Panc1 (cell line): ENCODE data around the gene CNTN4. TPM values are rescaled to one million over a fixed set of nuclear protein-coding genes. Genes with fewer than 3 reads are reported as not detected.

Experiments
- ATAC-seq: fragments of 200-7000 bp; cut with Tn5 transposase; 2 replicates; pipeline ENCODE4 v1.9.1; 2020; ENCODE audit warnings: mild to moderate bottlenecking, moderate library complexity
- BruUV-seq: library from RNA; stranded (reverse); fragments of 400-500 nt; replicated peaks from 2 replicates; lab custom pipeline; 2021; lab: Mats Ljungman, UMichigan
- CTCF ChIA-PET: fragments of 300-600 bp; sonication (Branson Sonifier 250); formaldehyde crosslinking; loops from one replicate; lab custom pipeline; 2022; ENCODE audit warnings: antibody characterized with exemption; lab: Charles Lee
- POLR2A ChIA-PET: fragments of 300-600 bp; sonication (Branson Sonifier 250); formaldehyde crosslinking; loops from one replicate; lab custom pipeline; 2022; ENCODE audit warnings: antibody characterized with exemption; lab: Charles Lee
- DNase-seq: peaks from one replicate; pipeline ENCODE4 v3.0.0-alpha.2; 2010; ENCODE audit warnings: low read depth, low spot score
- H3K27ac ChIP-seq: 2 replicates; pipeline ENCODE4 v1.5.1; 2011; ENCODE audit warnings: mild to moderate bottlenecking, low read length, inconsistent platforms
- H3K27me3 ChIP-seq: fragments of 200-500 bp; sonication (Bioruptor generic); 2 replicates; pipeline ENCODE4 v1.6.0; 2014; ENCODE audit warnings: low read length, inconsistent platforms; ENCODE audit not compliant: control insufficient read depth, insufficient read depth
- H3K36me3 ChIP-seq: fragments of 200-500 bp; sonication (Bioruptor generic); 2 replicates; pipeline ENCODE4 v1.5.1; 2014; ENCODE audit warnings: inconsistent platforms, mild to moderate bottlenecking, low read length, moderate library complexity; ENCODE audit not compliant: control insufficient read depth, insufficient read depth
- H3K4me1 ChIP-seq: 2 replicates; pipeline ENCODE4 v1.5.1; 2011; ENCODE audit warnings: inconsistent platforms, mild to moderate bottlenecking, low read length, moderate library complexity; ENCODE audit not compliant: control insufficient read depth, insufficient read depth
- H3K4me3 ChIP-seq, 2 experiments: 2 replicates each; pipeline ENCODE4 v1.5.1; 2011 to 2012; ENCODE audit warnings: low read depth in 2 of 2, low read length in 2 of 2, mild to moderate bottlenecking in 2 of 2, inconsistent platforms in 1 of 2, moderate library complexity in 1 of 2
- H3K9me3 ChIP-seq: fragments of 200-500 bp; sonication (Bioruptor generic); 2 replicates; pipeline ENCODE4 v1.5.1; 2014; ENCODE audit warnings: low read depth, mild to moderate bottlenecking, inconsistent platforms, low read length, moderate library complexity; ENCODE audit not compliant: control insufficient read depth, insufficient read depth
- CTCF ChIP-seq: fragments of 450-650 bp; IDR thresholded peaks from 2 replicates; pipeline ENCODE4 v1.5.1; 2017; ENCODE audit warnings: mild to moderate bottlenecking
- POLR2AphosphoS5 ChIP-seq: IDR thresholded peaks from 2 replicates; pipeline ENCODE4 v1.6.1; 2012; ENCODE audit warnings: mild to moderate bottlenecking, low read depth, low read length, moderate library complexity
- REST ChIP-seq, 2 experiments: IDR thresholded peaks; 2 replicates each; pipeline ENCODE4 v1.6.1; 2011 to 2012; ENCODE audit warnings: low read depth in 2 of 2, control low read depth in 1 of 2, low read length in 1 of 2, mild to moderate bottlenecking in 1 of 2, moderate library complexity in 1 of 2; ENCODE audit not compliant: insufficient read depth in 1 of 2
- SIN3A ChIP-seq: IDR thresholded peaks from 2 replicates; pipeline ENCODE4 v1.6.1; 2012; ENCODE audit warnings: low read depth, mild to moderate bottlenecking, low read length, moderate library complexity, borderline replicate concordance; ENCODE audit not compliant: insufficient read depth
- TCF7L2 ChIP-seq: IDR thresholded peaks from 2 replicates; pipeline ENCODE4 v1.6.1; 2011; ENCODE audit warnings: mild to moderate bottlenecking, low read depth, low read length, inconsistent platforms
- in situ Hi-C: cut with HindIII; loops from 2 replicates; pipeline ENCODE4 v1.10.0; 2016; ENCODE audit warnings: low sequenced_read_pairs, low pct_unique_long_range_greater_than_20kb
- intact Hi-C: fragments of 100-400 bp; cut with micrococcal nuclease; formaldehyde crosslinking; loops from one replicate; pipeline ENCODE4 v1.10.0; 2022; ENCODE audit not compliant: unreplicated experiment
- total RNA-seq: library from RNA; stranded (reverse); gene quantifications from one replicate; pipeline ENCODE4 v1.2.1, GENCODE V29; 2021; ENCODE audit not compliant: unreplicated experiment

The CNTN4 gene
- total RNA-seq, 1 experiment from 2014 or later, result not detected

DNA sequence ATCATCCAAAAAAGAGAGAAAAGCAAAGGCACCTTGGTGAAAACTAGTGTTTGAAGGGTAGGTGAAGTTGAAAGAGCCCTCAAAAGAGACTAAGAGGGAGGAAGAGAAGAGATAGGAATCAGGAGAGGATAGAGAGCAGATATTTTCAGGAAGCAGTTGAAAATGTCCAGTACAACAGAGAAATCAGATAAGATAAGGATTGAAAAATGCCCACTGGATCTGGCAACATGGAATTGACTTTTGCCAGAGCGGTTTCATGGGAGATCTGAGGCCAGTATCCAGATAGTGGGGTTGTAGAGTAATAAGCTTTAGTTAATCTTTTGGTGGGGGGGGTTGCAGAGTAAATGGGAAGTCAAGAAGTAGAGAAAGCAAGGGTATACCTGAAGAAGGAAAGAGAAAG, 674.1 kb downstream of the CNTN4 start:
- ChIA-PET POLR2A (no interaction called here), CTCF (no interaction called here)
- H3K4me3 ChIP-seq, result no peak overlapping the region
- no peaks in the 10 kb centered on the region for H3K9me3 ChIP-seq
- no peak for ATAC-seq
- no peak overlapping the region for H3K27ac ChIP-seq
- intact Hi-C loops (no loop called here), in situ Hi-C loops (no loop called here)
- no peaks in the 10 kb centered on the region for H3K4me1 ChIP-seq
- no peaks in the 10 kb centered on the region for H3K36me3 ChIP-seq
- no peak for DNase-seq
- no peak for TF ChIP-seq TCF7L2
- TF ChIP-seq POLR2AphosphoS5, result no peak
- no peak for TF ChIP-seq CTCF
- no peak for TF ChIP-seq REST (IDR thresholded peaks at IDR 0.05; ENCODE audit: insufficient read depth in 1 of 2, low read depth in 2 of 2, low read length in 1 of 2)
- no peak for TF ChIP-seq SIN3A
- H3K27me3 ChIP-seq, result no peaks in the 10 kb centered on the region
- no TSS peak for BruUV-seq

GRCh38 chr3:2774481-2775249, 676.0 kb downstream of the CNTN4 start:
- in situ Hi-C loops, result no loop called here
- no peaks in the 10 kb centered on the region for H3K27me3 ChIP-seq
- no peak overlapping the region for H3K27ac ChIP-seq
- intact Hi-C loops, result no loop called here
- TF ChIP-seq SIN3A (no peak), POLR2AphosphoS5 (no peak), REST (IDR thresholded peaks at IDR 0.05; ENCODE audit: insufficient read depth in 1 of 2, low read depth in 2 of 2, low read length in 1 of 2) (no peak), TCF7L2 (no peak), CTCF (no peak)
- no peaks in the 10 kb centered on the region for H3K9me3 ChIP-seq
- ATAC-seq (no peak), DNase-seq (no peak)
- no peaks in the 10 kb centered on the region for H3K36me3 ChIP-seq
- ChIA-PET CTCF (no interaction called here), POLR2A (no interaction called here)
- no peak overlapping the region for H3K4me3 ChIP-seq
- no peaks in the 10 kb centered on the region for H3K4me1 ChIP-seq
- BruUV-seq, result no TSS peak
